GM13977 (cell line): ENCODE measurements around the gene PCBD1.
A peak's percentile ranks its signal among the peaks of the same experiment; 100 is the strongest.

Experiments used
- DNase-seq: peaks from one replicate; pipeline ENCODE4 v3.0.0; 2012; ENCODE audit warnings: low spot score
- in situ Hi-C: fragments of 300-500 bp; cut with MboI; formaldehyde crosslinking; loops from one replicate; pipeline ENCODE4 v1.12.0; 2022; ENCODE audit warnings: low sequenced_read_pairs, low pct_unique_long_range_greater_than_20kb, mixed read lengths, inconsistent platforms; ENCODE audit not compliant: unreplicated experiment
- TF ChIP-seq, protein P1 (sequence below): IDR thresholded peaks from 2 replicates; pipeline ENCODE4 v1.5.1; 2012; ENCODE audit warnings: mild to moderate bottlenecking, control low read depth; ENCODE audit not compliant: insufficient read depth; ENCODE audit errors: extremely low read depth, missing control alignments

The PCBD1 gene

DNA sequence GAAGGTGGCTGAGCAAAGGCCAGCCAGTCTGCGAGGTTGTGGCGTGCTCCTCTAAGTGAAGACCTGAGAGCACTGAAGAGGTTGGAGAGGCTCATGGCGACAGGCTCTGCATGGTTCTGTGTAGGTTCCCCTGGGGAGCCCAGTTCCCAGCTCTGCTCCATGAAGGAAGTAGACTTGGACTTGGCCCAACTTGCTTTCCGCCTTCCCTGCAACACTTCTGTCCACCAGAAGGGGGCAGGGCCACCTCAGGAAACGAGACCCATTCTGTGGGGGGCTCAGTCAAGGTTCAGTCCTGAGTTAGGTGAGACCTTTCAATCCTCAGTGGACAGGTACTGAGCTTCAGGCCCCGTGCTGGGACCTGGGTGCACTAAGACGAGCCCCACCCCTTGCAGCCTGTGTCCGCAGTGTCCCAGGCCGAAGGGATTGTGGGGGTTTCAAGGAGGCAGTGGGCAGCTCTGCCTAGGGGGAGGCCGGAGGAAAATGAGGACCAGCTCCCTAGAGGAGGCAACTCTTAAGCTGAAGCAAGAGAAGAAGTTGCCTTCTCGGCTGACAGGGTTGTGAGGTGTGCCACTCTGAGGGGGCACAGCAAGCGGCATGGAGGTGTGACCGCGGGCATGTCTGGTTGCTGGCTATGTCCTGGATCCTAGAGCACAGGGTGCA lies 15.0 kb upstream of the PCBD1 start:
- TF ChIP-seq, protein P1, sequence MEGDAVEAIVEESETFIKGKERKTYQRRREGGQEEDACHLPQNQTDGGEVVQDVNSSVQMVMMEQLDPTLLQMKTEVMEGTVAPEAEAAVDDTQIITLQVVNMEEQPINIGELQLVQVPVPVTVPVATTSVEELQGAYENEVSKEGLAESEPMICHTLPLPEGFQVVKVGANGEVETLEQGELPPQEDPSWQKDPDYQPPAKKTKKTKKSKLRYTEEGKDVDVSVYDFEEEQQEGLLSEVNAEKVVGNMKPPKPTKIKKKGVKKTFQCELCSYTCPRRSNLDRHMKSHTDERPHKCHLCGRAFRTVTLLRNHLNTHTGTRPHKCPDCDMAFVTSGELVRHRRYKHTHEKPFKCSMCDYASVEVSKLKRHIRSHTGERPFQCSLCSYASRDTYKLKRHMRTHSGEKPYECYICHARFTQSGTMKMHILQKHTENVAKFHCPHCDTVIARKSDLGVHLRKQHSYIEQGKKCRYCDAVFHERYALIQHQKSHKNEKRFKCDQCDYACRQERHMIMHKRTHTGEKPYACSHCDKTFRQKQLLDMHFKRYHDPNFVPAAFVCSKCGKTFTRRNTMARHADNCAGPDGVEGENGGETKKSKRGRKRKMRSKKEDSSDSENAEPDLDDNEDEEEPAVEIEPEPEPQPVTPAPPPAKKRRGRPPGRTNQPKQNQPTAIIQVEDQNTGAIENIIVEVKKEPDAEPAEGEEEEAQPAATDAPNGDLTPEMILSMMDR: peak; percentile 88
- DNase-seq: peak; percentile 70
- in situ Hi-C loops: no loop called here

DNA sequence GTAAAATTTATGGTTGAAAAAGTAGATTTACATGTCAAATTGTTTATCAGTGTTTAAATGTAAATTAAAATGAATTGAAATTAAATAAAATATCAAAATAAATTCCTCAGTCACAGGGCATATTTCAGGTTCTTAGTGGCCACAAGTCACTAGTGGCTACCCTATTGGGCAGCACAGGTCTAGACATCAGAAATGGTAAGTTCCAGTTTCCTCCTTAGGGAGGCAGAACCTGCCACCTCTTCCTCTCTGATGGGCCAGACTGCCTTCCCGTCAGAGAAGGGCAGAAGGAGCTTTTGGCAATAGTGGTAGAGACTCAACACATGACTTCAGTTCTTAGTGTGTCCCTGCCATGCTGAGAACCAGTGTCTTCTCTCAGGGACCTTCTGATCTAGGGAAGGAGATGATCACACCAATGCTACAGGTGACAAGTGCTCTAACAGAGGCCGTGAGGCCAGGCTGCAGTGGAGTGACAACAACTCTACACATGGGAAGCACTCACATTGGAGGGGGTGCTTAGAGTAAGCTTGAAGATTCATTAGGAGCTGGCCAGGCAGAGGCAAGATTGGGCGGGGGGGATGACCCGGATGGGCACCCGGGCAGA lies 14.4 kb upstream of the PCBD1 start:
- in situ Hi-C loops: no loop called here
- DNase-seq: no peak

DNA sequence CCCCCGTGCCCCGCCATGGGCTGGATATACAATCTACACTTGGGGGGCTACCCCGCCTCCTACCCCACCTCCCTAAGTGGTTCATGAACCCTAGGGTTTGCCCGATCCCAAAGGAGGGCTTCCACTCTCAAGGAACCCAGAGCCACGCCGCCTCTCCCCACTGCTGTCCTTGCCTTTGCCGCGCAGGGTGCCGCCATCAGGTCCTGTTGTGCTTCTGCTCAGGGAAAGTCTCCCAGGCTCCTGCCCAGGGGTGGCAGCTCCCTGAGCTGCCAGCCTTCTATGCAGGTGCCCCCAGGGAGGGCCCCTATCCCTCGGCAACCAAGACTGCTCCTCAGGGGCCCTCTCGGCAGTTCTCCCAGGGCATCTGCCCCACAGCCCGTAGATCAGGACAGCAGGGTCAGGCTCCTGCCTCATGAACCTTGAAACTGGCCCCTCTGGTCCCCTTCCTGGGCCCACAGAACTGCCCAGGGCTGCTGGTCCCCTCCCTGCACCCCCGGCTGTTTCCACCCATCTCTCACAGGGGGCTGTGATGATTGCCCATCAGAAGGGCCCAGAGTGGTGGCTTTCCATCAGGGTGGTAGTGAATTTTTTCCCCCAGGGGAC lies 13.0 kb upstream of the PCBD1 start:
- in situ Hi-C loops: no loop called here
- TF ChIP-seq, protein P1: no peak
- no peak for DNase-seq

More for the DNA sequence above, 14.4 kb upstream of the PCBD1 start:
- TF ChIP-seq, protein P1: no peak

DNA sequence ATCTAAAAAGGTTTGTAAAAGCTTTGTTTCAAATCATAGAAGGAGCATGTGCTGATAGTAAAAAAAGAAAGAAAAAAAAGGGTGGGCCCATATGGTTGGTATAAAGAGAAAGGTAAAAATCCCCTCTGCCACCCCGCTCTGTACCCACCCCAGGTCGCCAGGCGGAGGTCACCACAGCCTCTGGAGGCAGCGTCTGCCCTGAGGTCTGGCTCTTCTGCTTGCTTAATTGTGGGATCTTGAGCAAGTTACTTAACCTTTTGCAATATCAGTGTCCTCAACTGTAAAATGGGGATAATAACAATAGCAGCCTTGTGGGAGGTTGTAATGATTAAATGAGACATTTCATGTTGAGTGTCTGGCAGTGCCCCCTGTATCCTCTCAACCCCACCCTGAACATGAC lies 10.7 kb upstream of the PCBD1 start:
- no peak for DNase-seq
- TF ChIP-seq, protein P1: no peak
- in situ Hi-C loops: loop anchor here (25.0 kb wide), 1 partner anchor 337 kb away; no protein-coding TSS in a partner anchor

DNA sequence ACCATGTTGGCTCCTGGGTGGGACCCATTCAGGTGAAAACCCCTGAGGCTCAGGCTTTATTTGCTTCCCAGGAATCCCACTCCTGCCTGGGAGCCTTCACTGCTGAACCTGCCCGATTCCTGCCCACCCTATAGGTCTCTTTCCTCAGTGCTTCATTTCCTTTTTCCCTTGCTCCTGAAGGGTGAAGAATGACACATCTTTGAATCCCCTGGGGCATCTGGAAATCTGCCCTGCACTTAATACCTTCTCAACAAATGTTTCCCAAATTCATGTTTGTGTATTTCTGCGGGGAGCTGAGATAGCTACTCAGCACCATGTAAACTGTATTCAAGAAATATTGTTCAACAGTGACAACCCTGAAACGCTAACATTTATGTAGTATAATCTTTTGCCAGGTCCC lies 10.3 kb upstream of the PCBD1 start:
- no peak for DNase-seq
- TF ChIP-seq, protein P1: no peak
- in situ Hi-C loops: loop anchor here (25.0 kb wide), 1 partner anchor 336 kb away; no protein-coding TSS in a partner anchor

DNA sequence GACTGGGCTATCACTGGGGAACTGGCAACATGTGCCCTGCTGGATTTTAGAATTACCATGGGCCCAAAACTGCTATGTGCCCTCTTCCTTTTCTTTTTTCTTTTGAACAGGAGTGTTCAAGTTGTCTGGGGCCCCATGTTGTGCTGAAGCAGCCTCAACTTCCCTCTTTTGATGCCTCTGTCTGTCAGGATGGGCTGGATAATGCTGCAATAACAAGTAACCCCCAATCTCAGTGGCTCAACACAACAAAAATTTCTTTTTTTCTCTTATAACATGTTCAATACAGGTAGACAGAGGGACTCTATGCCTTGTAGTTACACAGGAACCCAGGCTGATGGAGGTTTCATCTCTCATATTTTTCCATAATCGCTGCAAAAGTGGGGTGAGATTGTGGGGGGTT lies 8.2 kb upstream of the PCBD1 start:
- in situ Hi-C loops: loop anchor here (25.0 kb wide), 1 partner anchor 334 kb away; no protein-coding TSS in a partner anchor
- TF ChIP-seq, protein P1: no peak
- DNase-seq: no peak
